ENCODE data around the gene ZNF143.

DNA sequence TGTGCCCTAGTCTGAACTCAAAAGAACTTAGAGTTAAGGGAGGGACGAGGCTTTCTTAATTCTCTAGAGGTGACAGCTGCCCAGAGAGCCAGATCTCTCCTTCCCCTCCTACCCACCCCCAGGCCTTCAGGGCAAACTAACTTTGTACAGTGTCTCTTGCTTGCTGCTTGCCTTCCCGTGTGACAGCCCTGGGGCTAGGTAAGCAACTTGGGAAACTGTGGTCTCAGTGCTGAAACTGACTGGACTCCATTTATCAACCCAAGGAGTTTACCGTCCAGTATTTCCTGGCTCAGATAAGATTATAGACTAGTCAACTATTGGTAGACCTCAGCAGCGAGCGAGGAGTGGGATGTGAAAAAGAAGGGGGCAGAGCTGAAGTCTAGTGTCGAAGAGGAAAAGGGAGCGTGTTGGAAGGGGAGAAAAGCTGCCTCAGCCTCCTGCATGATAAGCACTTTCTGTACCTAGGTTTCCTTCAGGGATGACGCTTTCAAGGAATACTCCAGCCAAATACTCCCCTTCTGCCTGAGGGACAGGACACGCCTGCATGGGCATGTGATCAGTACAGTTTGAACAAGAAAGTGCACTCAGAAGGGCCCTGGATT, 69.3 kb downstream of the ZNF143 start:
- TF ChIP-seq, protein P1, sequence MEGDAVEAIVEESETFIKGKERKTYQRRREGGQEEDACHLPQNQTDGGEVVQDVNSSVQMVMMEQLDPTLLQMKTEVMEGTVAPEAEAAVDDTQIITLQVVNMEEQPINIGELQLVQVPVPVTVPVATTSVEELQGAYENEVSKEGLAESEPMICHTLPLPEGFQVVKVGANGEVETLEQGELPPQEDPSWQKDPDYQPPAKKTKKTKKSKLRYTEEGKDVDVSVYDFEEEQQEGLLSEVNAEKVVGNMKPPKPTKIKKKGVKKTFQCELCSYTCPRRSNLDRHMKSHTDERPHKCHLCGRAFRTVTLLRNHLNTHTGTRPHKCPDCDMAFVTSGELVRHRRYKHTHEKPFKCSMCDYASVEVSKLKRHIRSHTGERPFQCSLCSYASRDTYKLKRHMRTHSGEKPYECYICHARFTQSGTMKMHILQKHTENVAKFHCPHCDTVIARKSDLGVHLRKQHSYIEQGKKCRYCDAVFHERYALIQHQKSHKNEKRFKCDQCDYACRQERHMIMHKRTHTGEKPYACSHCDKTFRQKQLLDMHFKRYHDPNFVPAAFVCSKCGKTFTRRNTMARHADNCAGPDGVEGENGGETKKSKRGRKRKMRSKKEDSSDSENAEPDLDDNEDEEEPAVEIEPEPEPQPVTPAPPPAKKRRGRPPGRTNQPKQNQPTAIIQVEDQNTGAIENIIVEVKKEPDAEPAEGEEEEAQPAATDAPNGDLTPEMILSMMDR (IDR thresholded peaks at IDR 0.05; ENCODE audit: low read length) = no peak
- TF ChIP-seq EZH2 (optimal IDR thresholded peaks at IDR 0.05; ENCODE audit: low read depth, low read length) = no peak
- no peak for TF ChIP-seq EZH2phosphoT487 (IDR thresholded peaks at IDR 0.05; ENCODE audit: low read length)
